Measurements from ENCODE around the gene CAMK1D. TPM values are rescaled to one million over a fixed set of nuclear protein-coding genes. Genes with fewer than 3 reads are reported as not detected.

Gene CAMK1D
- total and polyA plus RNA-seq, 2 donors = 11.2 to 14.6 TPM

- Histone ChIP-seq H3K36me3 (ENCODE audit: control insufficient read depth in 2 of 2, insufficient read depth in 2 of 2, low read length in 1 of 2) (peaks cover 16 to 24% of the 10 kb centered on the region in 2 donors), H3K27me3 (ENCODE audit: control insufficient read depth in 2 of 2, insufficient read depth in 1 of 2, low read length in 1 of 2) (no peaks in the 10 kb centered on the region), H3K9me3 (ENCODE audit: control insufficient read depth in 2 of 2, insufficient read depth in 1 of 2, low read length in 1 of 2) (no peaks in the 10 kb centered on the region), H3K4me3 (ENCODE audit: low read length in 2 of 2) (no peak overlapping the region), H3K4me1 (ENCODE audit: control insufficient read depth in 2 of 2, insufficient read depth in 2 of 2, low read length in 2 of 2) (peaks cover 0 to 11% of the 10 kb centered on the region in 2 donors), H3K27ac (ENCODE audit: low read depth in 1 of 2, low read length in 1 of 2) (no peak overlapping the region)
- no peak for DNase-seq (ENCODE audit: low read depth in 6 of 9, low spot score in 9 of 9)
- 97% methylated on average over 22 of the region's 22 CpGs for WGBS
Observed at GRCh38 chr10:12780634-12781601, 431.6 kb downstream of the CAMK1D start.

DNA sequence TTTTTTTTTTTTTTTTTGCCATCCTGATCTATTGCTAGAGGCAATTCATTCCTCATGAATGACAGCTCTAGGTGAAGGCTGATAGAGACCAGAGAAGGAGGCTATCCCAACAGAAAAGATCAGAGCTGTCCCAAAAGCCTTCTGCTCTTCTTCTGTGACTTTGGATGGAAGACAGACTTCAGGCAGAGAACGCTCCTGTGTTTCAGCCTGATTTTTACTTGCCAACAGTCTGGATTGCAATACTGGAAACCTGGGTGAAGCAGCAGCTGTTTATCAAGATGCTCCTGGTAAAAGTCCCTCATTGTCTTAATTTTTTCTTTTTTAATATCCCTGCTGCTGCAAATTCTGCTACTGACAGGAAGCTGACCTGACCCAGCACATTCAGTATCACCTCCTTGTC is 432.6 kb downstream of the CAMK1D start:
- no peaks in the 10 kb centered on the region for H3K27me3 ChIP-seq (ENCODE audit: control insufficient read depth in 2 of 2, insufficient read depth in 1 of 2, low read length in 1 of 2)
- no peak for DNase-seq (ENCODE audit: low read depth in 6 of 9, low spot score in 9 of 9)
- peaks cover 16 to 19% of the 10 kb centered on the region in 2 donors for H3K36me3 ChIP-seq (ENCODE audit: control insufficient read depth in 2 of 2, insufficient read depth in 2 of 2, low read length in 1 of 2)
- no peaks in the 10 kb centered on the region for H3K9me3 ChIP-seq (ENCODE audit: control insufficient read depth in 2 of 2, insufficient read depth in 1 of 2, low read length in 1 of 2)
- H3K4me1 ChIP-seq (ENCODE audit: control insufficient read depth in 2 of 2, insufficient read depth in 2 of 2, low read length in 2 of 2) = peaks cover 0 to 11% of the 10 kb centered on the region in 2 donors
- no peak overlapping the region for H3K27ac ChIP-seq (ENCODE audit: low read depth in 1 of 2, low read length in 1 of 2)
- no peak overlapping the region for H3K4me3 ChIP-seq (ENCODE audit: low read length in 2 of 2)
- 94% methylated on average over 1 of the region's 1 CpG for WGBS

DNA sequence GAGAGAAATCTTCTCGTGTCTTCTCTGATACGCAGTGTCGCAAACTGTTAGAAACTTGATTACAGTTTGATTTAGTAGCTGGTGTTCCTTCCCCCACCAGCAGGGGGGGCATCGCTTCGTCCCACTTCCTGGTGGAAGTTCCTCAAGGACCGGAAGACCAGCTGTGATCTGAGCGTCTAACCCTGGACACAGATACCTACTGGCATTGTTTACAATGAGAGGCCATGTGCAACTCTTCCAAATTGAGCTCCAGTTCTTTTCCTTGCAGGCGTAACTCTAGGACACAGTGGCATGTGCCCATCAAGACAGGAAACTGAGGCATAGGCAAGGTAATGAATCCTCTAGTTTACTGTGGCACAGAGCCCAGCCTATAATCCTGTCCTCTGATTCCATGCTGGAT is 433.2 kb downstream of the CAMK1D start:
- Histone ChIP-seq H3K36me3 (ENCODE audit: control insufficient read depth in 2 of 2, insufficient read depth in 2 of 2, low read length in 1 of 2) (peaks cover 16 to 23% of the 10 kb centered on the region in 2 donors), H3K9me3 (ENCODE audit: control insufficient read depth in 2 of 2, insufficient read depth in 1 of 2, low read length in 1 of 2) (no peaks in the 10 kb centered on the region), H3K4me1 (ENCODE audit: control insufficient read depth in 2 of 2, insufficient read depth in 2 of 2, low read length in 2 of 2) (peaks cover 0 to 11% of the 10 kb centered on the region in 2 donors), H3K27ac (ENCODE audit: low read depth in 1 of 2, low read length in 1 of 2) (no peak overlapping the region), H3K4me3 (ENCODE audit: low read length in 2 of 2) (no peak overlapping the region), H3K27me3 (ENCODE audit: control insufficient read depth in 2 of 2, insufficient read depth in 1 of 2, low read length in 1 of 2) (no peaks in the 10 kb centered on the region)
- WGBS = 72% methylated on average over 8 of the region's 8 CpGs
- DNase-seq (ENCODE audit: low read depth in 6 of 9, low spot score in 9 of 9) = peak in 4 of 9 donors; percentile 4 to 12 (median 10)

- Histone ChIP-seq H3K9me3 (ENCODE audit: control insufficient read depth in 2 of 2, insufficient read depth in 1 of 2, low read length in 1 of 2) (no peaks in the 10 kb centered on the region), H3K27me3 (ENCODE audit: control insufficient read depth in 2 of 2, insufficient read depth in 1 of 2, low read length in 1 of 2) (no peaks in the 10 kb centered on the region), H3K36me3 (ENCODE audit: control insufficient read depth in 2 of 2, insufficient read depth in 2 of 2, low read length in 1 of 2) (peaks cover 13 to 21% of the 10 kb centered on the region in 2 donors), H3K27ac (ENCODE audit: low read depth in 1 of 2, low read length in 1 of 2) (peak overlapping the region in 1 of 2 donors; percentile 53), H3K4me3 (ENCODE audit: low read length in 2 of 2) (no peak overlapping the region), H3K4me1 (ENCODE audit: control insufficient read depth in 2 of 2, insufficient read depth in 2 of 2, low read length in 2 of 2) (peaks cover 0 to 11% of the 10 kb centered on the region in 2 donors)
- DNase-seq (ENCODE audit: low read depth in 6 of 9, low spot score in 9 of 9) = no peak
- 93% methylated on average over 10 of the region's 10 CpGs for WGBS
Observed at GRCh38 chr10:12783293-12783692, 433.9 kb downstream of the CAMK1D start.

DNA sequence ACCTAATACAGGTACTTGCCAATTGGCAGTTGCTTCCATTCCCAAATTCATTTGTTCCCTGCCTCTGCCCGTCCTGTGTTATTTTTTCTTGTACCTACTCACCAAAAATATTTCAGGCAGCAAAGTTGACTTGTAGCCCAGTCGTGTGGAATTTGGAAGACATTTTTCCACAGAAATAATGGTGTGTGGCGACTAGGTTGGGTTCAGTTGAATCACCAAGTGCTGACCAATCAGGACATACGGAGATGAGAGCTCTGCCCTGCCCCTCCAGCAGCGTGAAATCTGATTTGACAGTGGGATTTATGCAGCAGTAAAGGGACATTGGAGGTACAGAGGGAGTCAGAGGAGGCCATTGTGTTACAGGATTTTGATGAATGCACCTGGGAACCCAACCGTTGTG is 435.3 kb downstream of the CAMK1D start:
- H3K9me3 ChIP-seq (ENCODE audit: control insufficient read depth in 2 of 2, insufficient read depth in 1 of 2, low read length in 1 of 2) = no peaks in the 10 kb centered on the region
- peaks cover 14 to 21% of the 10 kb centered on the region in 2 donors for H3K36me3 ChIP-seq (ENCODE audit: control insufficient read depth in 2 of 2, insufficient read depth in 2 of 2, low read length in 1 of 2)
- no peaks in the 10 kb centered on the region for H3K27me3 ChIP-seq (ENCODE audit: control insufficient read depth in 2 of 2, insufficient read depth in 1 of 2, low read length in 1 of 2)
- peaks cover 0 to 11% of the 10 kb centered on the region in 2 donors for H3K4me1 ChIP-seq (ENCODE audit: control insufficient read depth in 2 of 2, insufficient read depth in 2 of 2, low read length in 2 of 2)
- 97% methylated on average over 6 of the region's 6 CpGs for WGBS
- DNase-seq (ENCODE audit: low read depth in 6 of 9, low spot score in 9 of 9) = no peak
- H3K27ac ChIP-seq (ENCODE audit: low read depth in 1 of 2, low read length in 1 of 2) = peak overlapping the region in 1 of 2 donors; percentile 64
- no peak overlapping the region for H3K4me3 ChIP-seq (ENCODE audit: low read length in 2 of 2)

GRCh38 chr10:12785415-12785831 is 436.1 kb downstream of the CAMK1D start:
- DNase-seq (ENCODE audit: low read depth in 6 of 9, low spot score in 9 of 9) = no peak
- H3K27ac ChIP-seq (ENCODE audit: low read depth in 1 of 2, low read length in 1 of 2) = peak overlapping the region; percentile 27 to 64
- WGBS = 91% methylated on average over 12 of the region's 12 CpGs
- no peaks in the 10 kb centered on the region for H3K9me3 ChIP-seq (ENCODE audit: control insufficient read depth in 2 of 2, insufficient read depth in 1 of 2, low read length in 1 of 2)
- peaks cover 14 to 21% of the 10 kb centered on the region in 2 donors for H3K36me3 ChIP-seq (ENCODE audit: control insufficient read depth in 2 of 2, insufficient read depth in 2 of 2, low read length in 1 of 2)
- H3K4me1 ChIP-seq (ENCODE audit: control insufficient read depth in 2 of 2, insufficient read depth in 2 of 2, low read length in 2 of 2) = peaks cover 0 to 11% of the 10 kb centered on the region in 2 donors
- no peaks in the 10 kb centered on the region for H3K27me3 ChIP-seq (ENCODE audit: control insufficient read depth in 2 of 2, insufficient read depth in 1 of 2, low read length in 1 of 2)
- no peak overlapping the region for H3K4me3 ChIP-seq (ENCODE audit: low read length in 2 of 2)

DNA sequence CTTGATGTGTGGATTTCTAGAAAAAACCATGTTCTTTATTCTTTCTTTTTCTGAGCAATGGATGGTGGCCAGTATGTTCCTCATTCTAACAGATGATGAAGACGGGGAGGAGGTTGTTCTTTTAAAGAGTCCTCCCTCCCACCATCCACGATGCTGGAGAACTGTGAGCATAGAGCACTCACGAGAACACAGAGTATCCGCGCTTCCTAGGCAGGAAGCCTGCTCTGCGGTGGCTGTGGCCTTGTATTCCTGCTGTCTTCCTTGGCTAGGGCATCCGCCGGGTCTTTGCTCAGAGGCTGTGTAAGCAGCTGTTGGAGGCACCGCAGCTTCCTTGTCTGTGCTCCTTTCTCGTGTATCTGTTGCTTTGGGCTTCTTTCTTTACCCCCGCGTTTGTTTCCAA is 437.9 kb downstream of the CAMK1D start:
- Histone ChIP-seq H3K9me3 (ENCODE audit: control insufficient read depth in 2 of 2, insufficient read depth in 1 of 2, low read length in 1 of 2) (peaks cover 0 to 2% of the 10 kb centered on the region in 2 donors), H3K4me1 (ENCODE audit: control insufficient read depth in 2 of 2, insufficient read depth in 2 of 2, low read length in 2 of 2) (peaks cover 0 to 11% of the 10 kb centered on the region in 2 donors), H3K4me3 (ENCODE audit: low read length in 2 of 2) (no peak overlapping the region), H3K36me3 (ENCODE audit: control insufficient read depth in 2 of 2, insufficient read depth in 2 of 2, low read length in 1 of 2) (peaks cover 14 to 19% of the 10 kb centered on the region in 2 donors), H3K27ac (ENCODE audit: low read depth in 1 of 2, low read length in 1 of 2) (no peak overlapping the region), H3K27me3 (ENCODE audit: control insufficient read depth in 2 of 2, insufficient read depth in 1 of 2, low read length in 1 of 2) (no peaks in the 10 kb centered on the region)
- WGBS = 96% methylated on average over 12 of the region's 12 CpGs
- no peak for DNase-seq (ENCODE audit: low read depth in 6 of 9, low spot score in 9 of 9)

DNA sequence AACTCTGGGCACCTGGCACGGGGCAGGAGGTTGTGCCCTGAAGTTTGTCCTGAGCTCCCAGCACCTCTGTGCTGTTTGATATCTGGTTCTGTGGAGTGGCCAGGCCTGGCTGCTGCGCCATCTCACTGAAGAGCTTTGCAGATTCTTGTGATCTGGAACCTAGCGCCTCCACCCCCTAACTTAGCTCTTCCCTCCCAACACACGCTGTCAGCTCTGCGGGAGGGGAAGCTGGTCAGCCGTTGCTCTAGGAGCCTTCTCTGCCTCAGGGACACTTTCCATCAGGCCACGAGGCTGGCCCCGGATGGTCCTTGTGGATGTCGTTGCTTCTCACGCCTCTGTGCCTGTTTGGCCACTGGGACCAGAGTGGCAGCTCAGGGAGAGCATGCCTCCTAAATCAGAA is 438.9 kb downstream of the CAMK1D start:
- Histone ChIP-seq H3K4me3 (ENCODE audit: low read length in 2 of 2) (no peak overlapping the region), H3K27me3 (ENCODE audit: control insufficient read depth in 2 of 2, insufficient read depth in 1 of 2, low read length in 1 of 2) (no peaks in the 10 kb centered on the region), H3K9me3 (ENCODE audit: control insufficient read depth in 2 of 2, insufficient read depth in 1 of 2, low read length in 1 of 2) (peaks cover 0 to 2% of the 10 kb centered on the region in 2 donors), H3K4me1 (ENCODE audit: control insufficient read depth in 2 of 2, insufficient read depth in 2 of 2, low read length in 2 of 2) (peaks cover 0 to 11% of the 10 kb centered on the region in 2 donors), H3K27ac (ENCODE audit: low read depth in 1 of 2, low read length in 1 of 2) (no peak overlapping the region), H3K36me3 (ENCODE audit: control insufficient read depth in 2 of 2, insufficient read depth in 2 of 2, low read length in 1 of 2) (peaks cover 19 to 20% of the 10 kb centered on the region in 2 donors)
- 98% methylated on average over 10 of the region's 10 CpGs for WGBS
- DNase-seq (ENCODE audit: low read depth in 6 of 9, low spot score in 9 of 9) = no peak

DNA sequence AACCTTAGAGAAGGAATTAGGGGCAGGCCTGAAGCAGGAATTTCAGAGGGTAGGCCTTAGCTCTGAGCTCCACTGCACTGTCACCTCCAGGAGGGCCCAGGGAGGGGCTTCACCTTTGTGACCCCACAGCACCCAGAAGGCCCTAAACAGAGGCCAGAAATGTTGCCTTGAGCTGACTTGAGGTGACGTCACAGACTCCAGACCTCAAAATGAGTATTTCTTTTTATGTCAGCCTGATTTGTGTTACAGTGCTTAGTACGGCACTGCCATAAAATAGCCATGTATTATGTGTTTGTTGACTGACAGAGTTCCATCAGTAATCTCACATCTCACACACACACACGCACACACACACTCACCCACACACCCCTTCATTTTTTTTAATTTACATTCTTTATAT is 440.9 kb downstream of the CAMK1D start:
- no peaks in the 10 kb centered on the region for H3K27me3 ChIP-seq (ENCODE audit: control insufficient read depth in 2 of 2, insufficient read depth in 1 of 2, low read length in 1 of 2)
- H3K4me1 ChIP-seq (ENCODE audit: control insufficient read depth in 2 of 2, insufficient read depth in 2 of 2, low read length in 2 of 2) = peaks cover 0 to 3% of the 10 kb centered on the region in 2 donors
- 87% methylated on average over 3 of the region's 3 CpGs for WGBS
- H3K36me3 ChIP-seq (ENCODE audit: control insufficient read depth in 2 of 2, insufficient read depth in 2 of 2, low read length in 1 of 2) = peaks cover 25 to 28% of the 10 kb centered on the region in 2 donors
- no peak for DNase-seq (ENCODE audit: low read depth in 6 of 9, low spot score in 9 of 9)
- H3K4me3 ChIP-seq (ENCODE audit: low read length in 2 of 2) = no peak overlapping the region
- H3K27ac ChIP-seq (ENCODE audit: low read depth in 1 of 2, low read length in 1 of 2) = no peak overlapping the region
- H3K9me3 ChIP-seq (ENCODE audit: control insufficient read depth in 2 of 2, insufficient read depth in 1 of 2, low read length in 1 of 2) = peaks cover 0 to 2% of the 10 kb centered on the region in 2 donors

Data from thymus (tissue), 11 donors.